Measurements from ENCODE around the gene DDB1. TPM values are rescaled to one million over a fixed set of nuclear protein-coding genes. Genes with fewer than 3 reads are reported as not detected.

DDB1 gene
- total and polyA plus RNA-seq, 10 of the 15 experiments (the other 5 are each of a cell fraction or from before 2014, with no cell fraction given) = 136 to 272 (median 216) TPM

GRCh38 chr11:61275191-61275590 lies 57.7 kb downstream of the DDB1 start:
- DNase-seq (ENCODE audit: low read depth, low spot score) = no peak
- ATAC-seq = no peak
- ChIA-PET SMC1A (ENCODE audit: uncharacterized antibody, unreplicated experiment) (no interaction called here), CTCF (interaction anchor here (0.6 to 1.6 kb wide), 4 partner anchors 21 to 227 kb away, joined by 3 to 5 read pairs (median 4); no protein-coding TSS in a partner anchor), RAD21 (ENCODE audit: unreplicated experiment) (no interaction called here), POLR2A (no interaction called here)
- WGBS (ENCODE audit: insufficient coverage, insufficient replicate concordance, low lambda C conversion rate, missing lambda C conversion rate) = 45% methylated on average over 4 of the region's 4 CpGs
- no TSS peak for BruUV-seq (replicated peaks)
- no peaks in the 10 kb centered on the region for H3K4me1 ChIP-seq (ENCODE audit: control insufficient read depth, insufficient read depth, low read length)
- no peak overlapping the region for H2AFZ ChIP-seq (ENCODE audit: control insufficient read depth, low read depth, low read length)
- TF ChIP-seq CTCF (IDR thresholded peaks at IDR 0.05 in 2 of 3, conservative IDR thresholded peaks at IDR 0.05 in 1 of 3; ENCODE audit: control insufficient read depth in 2 of 3, extremely low read depth in 1 of 3, insufficient read depth in 1 of 3, low read depth in 3 of 3, low read length in 3 of 3) (0 out of 6 replicates have a peak, but pooled peaks of 1 of the 3 experiments have one; percentile 1), LARP7 (IDR thresholded peaks at IDR 0.05) (no peak), RAD21 (IDR thresholded peaks at IDR 0.05; ENCODE audit: insufficient read depth, low read depth, low read length) (0 out of 2 replicates have a peak, but pooled peaks have one; percentile 5)
- no peak overlapping the region for H3K9ac ChIP-seq (ENCODE audit: control insufficient read depth, insufficient read depth, low read length)
- intact Hi-C loops (cut with micrococcal nuclease; ENCODE audit: unreplicated experiment) = no loop called here
- no peaks in the 10 kb centered on the region for H3K27me3 ChIP-seq (replicated peaks in 1 of 2; ENCODE audit: control insufficient read depth in 2 of 2, insufficient read depth in 2 of 2, low read length in 1 of 2)
- no peak for FAIRE-seq
- no peaks in the 10 kb centered on the region for H3K79me2 ChIP-seq (ENCODE audit: control insufficient read depth, insufficient read depth, low read length)
- no peaks in the 10 kb centered on the region for H3K36me3 ChIP-seq (ENCODE audit: control insufficient read depth in 2 of 2, insufficient read depth in 2 of 2, low read length in 1 of 2)
- H3K4me3 ChIP-seq = no peak overlapping the region
- no peak overlapping the region for H3K4me2 ChIP-seq (ENCODE audit: control insufficient read depth, insufficient read depth)
- H4K20me1 ChIP-seq (ENCODE audit: control insufficient read depth, insufficient read depth) = no peaks in the 10 kb centered on the region
- in situ Hi-C loops (cut with MboI) = no loop called here
- no peak overlapping the region for H3K27ac ChIP-seq (ENCODE audit: control insufficient read depth, insufficient read depth)
- H3K9me3 ChIP-seq (replicated peaks; ENCODE audit: control insufficient read depth, insufficient read depth, low read length) = no peaks in the 10 kb centered on the region

- Histone ChIP-seq H3K27ac (ENCODE audit: control insufficient read depth, insufficient read depth) (no peak overlapping the region), H3K79me2 (ENCODE audit: control insufficient read depth, insufficient read depth, low read length) (no peaks in the 10 kb centered on the region), H3K27me3 (replicated peaks in 1 of 2; ENCODE audit: control insufficient read depth in 2 of 2, insufficient read depth in 2 of 2, low read length in 1 of 2) (no peaks in the 10 kb centered on the region), H3K9ac (ENCODE audit: control insufficient read depth, insufficient read depth, low read length) (no peak overlapping the region), H3K4me1 (ENCODE audit: control insufficient read depth, insufficient read depth, low read length) (no peaks in the 10 kb centered on the region), H2AFZ (ENCODE audit: control insufficient read depth, low read depth, low read length) (no peak overlapping the region), H4K20me1 (ENCODE audit: control insufficient read depth, insufficient read depth) (no peaks in the 10 kb centered on the region), H3K36me3 (ENCODE audit: control insufficient read depth in 2 of 2, insufficient read depth in 2 of 2, low read length in 1 of 2) (no peaks in the 10 kb centered on the region), H3K4me2 (ENCODE audit: control insufficient read depth, insufficient read depth) (no peak overlapping the region), H3K4me3 (no peak overlapping the region), H3K9me3 (replicated peaks; ENCODE audit: control insufficient read depth, insufficient read depth, low read length) (no peaks in the 10 kb centered on the region)
- intact Hi-C loops (cut with micrococcal nuclease; ENCODE audit: unreplicated experiment) = no loop called here
- 72% methylated on average over 4 of the region's 4 CpGs for WGBS (ENCODE audit: insufficient coverage, insufficient replicate concordance, low lambda C conversion rate, missing lambda C conversion rate)
- FAIRE-seq (no peak), DNase-seq (ENCODE audit: low read depth, low spot score) (no peak), ATAC-seq (no peak)
- CTCF ChIA-PET = no interaction called here
- in situ Hi-C loops (cut with MboI) = no loop called here
- no TSS peak for BruUV-seq (replicated peaks)
- no peak for TF ChIP-seq ZSCAN29 (IDR thresholded peaks at IDR 0.05)
- no peak for TF ChIP-seq PML (IDR thresholded peaks at IDR 0.05; ENCODE audit: low read length)
- TF ChIP-seq LARP7 (IDR thresholded peaks at IDR 0.05) = no peak
- RAD21 ChIA-PET (ENCODE audit: unreplicated experiment) = no interaction called here
- SMC1A ChIA-PET (ENCODE audit: uncharacterized antibody, unreplicated experiment) = no interaction called here
- POLR2A ChIA-PET = no interaction called here
Observed at GRCh38 chr11:61274084-61274483, 58.8 kb downstream of the DDB1 start.

All from GM12878 (cell line).